Sigmoid colon (tissue), 7 donors: Measurements from ENCODE around the gene TINCR. TPM values are rescaled to one million over a fixed set of nuclear protein-coding genes. Genes with fewer than 3 reads are reported as not detected.

Experiments
- DNase-seq: peaks from one replicate; pipeline ENCODE4 v3.0.0-alpha.2; 2019
- H3K27ac ChIP-seq, 4 donors: fragments of 200-600 bp; sonication (generic); one replicate each; pipeline ENCODE4 v1.5.1; 2016 to 2019; ENCODE audit warnings: mild to moderate bottlenecking in 1 of 4
- H3K27me3 ChIP-seq, 3 donors: fragments of 200-600 bp; sonication (generic); one replicate each; pipeline ENCODE4 v1.5.1; 2019; ENCODE audit warnings: mild to moderate bottlenecking in 1 of 3
- H3K36me3 ChIP-seq, 4 donors: fragments of 200-600 bp; sonication (generic); one replicate each; pipeline ENCODE4 v1.5.1; 2016 to 2019
- H3K4me1 ChIP-seq, 4 donors: fragments of 200-600 bp; sonication (generic); one replicate each; pipeline ENCODE4 v1.5.1; 2017 to 2019
- H3K4me3 ChIP-seq, 4 donors: fragments of 200-600 bp; sonication (generic); one replicate each; pipeline ENCODE4 v1.5.1; 2017 to 2019; ENCODE audit warnings: mild to moderate bottlenecking in 2 of 4, moderate library complexity in 1 of 4
- H3K9me3 ChIP-seq, 4 donors: fragments of 200-600 bp in 3 of 4; sonication (generic) in 3 of 4; one replicate each; pipeline versions ENCODE4 v1.5.1 to v1.6.1; 2013 to 2019
- EP300 ChIP-seq, 4 donors: sonication (generic); formaldehyde crosslinking; IDR thresholded peaks; one replicate each; pipeline ENCODE4 v1.6.1; 2017; ENCODE audit warnings: antibody characterized with exemption in 4 of 4
- POLR2A ChIP-seq, 2 donors: fragments of 450-650 bp; IDR thresholded peaks; one replicate each; pipeline ENCODE4 v1.6.1; 2016; ENCODE audit warnings: antibody characterized with exemption in 2 of 2, mild to moderate bottlenecking in 2 of 2, moderate library complexity in 2 of 2
- POLR2AphosphoS5 ChIP-seq, 4 donors: sonication (generic); formaldehyde crosslinking; IDR thresholded peaks; one replicate each; pipeline ENCODE4 v1.6.1; 2017; ENCODE audit warnings: antibody characterized with exemption in 4 of 4
- WGBS, 2 donors: extraction: QIAGEN DNeasy Blood & Tissue Kit; methylation state at CpG; one replicate each; pipeline ENCODE4 v1.1.7; 2013; 5-methylcytosine and 5-hydroxymethylcytosine counted together
- intact Hi-C: fragments of 100-400 bp; cut with DNase I; formaldehyde crosslinking; loops from one replicate; pipeline ENCODE4 v1.15.1; 2023
- polyA plus RNA-seq, 3 donors: library from polyadenylated mRNA; stranded (reverse); fragments of 200-250 nt; gene quantifications; one replicate each; pipeline ENCODE4 v1.2.3, GENCODE V29; 2013
- total RNA-seq, 4 donors: library from RNA; depleted of rRNA; stranded (reverse); fragments of >200 nt; gene quantifications; one replicate each; pipeline ENCODE4 v1.1.0, GENCODE V29; 2016
- TF ChIP-seq, protein P1 (sequence below), 4 experiments: fragments of 450-650 bp in 3 of 4; fragments of 200-600 bp in 1 of 4; IDR thresholded peaks; one replicate each; pipeline ENCODE4 v1.5.1; 2016 to 2019; ENCODE audit warnings: antibody characterized with exemption in 4 of 4, mild to moderate bottlenecking in 3 of 4, moderate library complexity in 2 of 4
- donor health status: healthy with polysubstance abuse.
- donor health status: Bipolar disorder and iron deficiency.
- donor health status: healthy.

Gene TINCR
- total and polyA plus RNA-seq, 7 donors = 0.33 to 27.5 (median 1.7) TPM; not detected in 1

GRCh38 chr19:5579697-5580096 lies 11.9 kb upstream of the TINCR start:
- intact Hi-C loops = loop anchor here (5.0 to 10.0 kb wide), 2 partner anchors 355 to 532 kb away; no protein-coding TSS in a partner anchor
- WGBS, 2 donors = 95 to 96% methylated on average over 7 of the region's 7 CpGs
- no peak for TF ChIP-seq POLR2AphosphoS5 (IDR thresholded peaks at IDR 0.05)
- TF ChIP-seq, protein P1, sequence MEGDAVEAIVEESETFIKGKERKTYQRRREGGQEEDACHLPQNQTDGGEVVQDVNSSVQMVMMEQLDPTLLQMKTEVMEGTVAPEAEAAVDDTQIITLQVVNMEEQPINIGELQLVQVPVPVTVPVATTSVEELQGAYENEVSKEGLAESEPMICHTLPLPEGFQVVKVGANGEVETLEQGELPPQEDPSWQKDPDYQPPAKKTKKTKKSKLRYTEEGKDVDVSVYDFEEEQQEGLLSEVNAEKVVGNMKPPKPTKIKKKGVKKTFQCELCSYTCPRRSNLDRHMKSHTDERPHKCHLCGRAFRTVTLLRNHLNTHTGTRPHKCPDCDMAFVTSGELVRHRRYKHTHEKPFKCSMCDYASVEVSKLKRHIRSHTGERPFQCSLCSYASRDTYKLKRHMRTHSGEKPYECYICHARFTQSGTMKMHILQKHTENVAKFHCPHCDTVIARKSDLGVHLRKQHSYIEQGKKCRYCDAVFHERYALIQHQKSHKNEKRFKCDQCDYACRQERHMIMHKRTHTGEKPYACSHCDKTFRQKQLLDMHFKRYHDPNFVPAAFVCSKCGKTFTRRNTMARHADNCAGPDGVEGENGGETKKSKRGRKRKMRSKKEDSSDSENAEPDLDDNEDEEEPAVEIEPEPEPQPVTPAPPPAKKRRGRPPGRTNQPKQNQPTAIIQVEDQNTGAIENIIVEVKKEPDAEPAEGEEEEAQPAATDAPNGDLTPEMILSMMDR (IDR thresholded peaks at IDR 0.05) = no peak
- TF ChIP-seq EP300 (IDR thresholded peaks at IDR 0.05) = no peak
- no peak for TF ChIP-seq POLR2A (IDR thresholded peaks at IDR 0.05)
- Histone ChIP-seq H3K4me1 (peaks cover 0 to 16% (median 6%) of the 10 kb centered on the region in 4 donors), H3K27me3 (no peaks in the 10 kb centered on the region), H3K4me3 (no peak overlapping the region), H3K27ac (peak overlapping the region in 1 of 4 donors; percentile 29), H3K36me3 (peaks cover 0 to 16% (median 5%) of the 10 kb centered on the region in 4 donors), H3K9me3 (no peaks in the 10 kb centered on the region)
- DNase-seq = no peak

DNA sequence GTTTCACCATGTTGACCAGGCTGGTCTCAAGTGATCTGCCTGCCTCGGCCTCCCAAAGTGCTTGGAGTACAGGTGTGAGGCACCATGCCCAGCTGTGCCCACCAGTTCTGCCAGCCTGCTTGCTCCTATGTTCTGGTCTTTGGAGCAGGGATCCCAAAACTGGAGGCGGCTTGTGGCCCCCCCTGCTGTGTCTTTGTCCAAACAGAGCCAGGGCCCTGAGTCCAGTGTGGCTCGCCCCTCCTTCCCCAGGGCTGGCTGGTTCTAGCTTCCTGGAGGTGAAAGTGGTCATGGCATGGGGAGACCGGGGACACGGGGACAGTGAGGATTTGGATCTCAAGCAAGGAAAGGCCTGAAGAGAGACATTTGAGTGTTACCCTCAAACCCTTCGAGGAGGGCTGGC lies 11.5 kb upstream of the TINCR start:
- H3K27me3 ChIP-seq = no peaks in the 10 kb centered on the region
- 91 to 95% methylated on average over 6 of the region's 6 CpGs for WGBS, 2 donors
- no peaks in the 10 kb centered on the region for H3K9me3 ChIP-seq
- peaks cover 0 to 16% (median 5%) of the 10 kb centered on the region in 4 donors for H3K36me3 ChIP-seq
- no peak for DNase-seq
- H3K4me3 ChIP-seq = no peak overlapping the region
- no peak for TF ChIP-seq POLR2A (IDR thresholded peaks at IDR 0.05)
- no peak for TF ChIP-seq EP300 (IDR thresholded peaks at IDR 0.05)
- no peak for TF ChIP-seq POLR2AphosphoS5 (IDR thresholded peaks at IDR 0.05)
- TF ChIP-seq, protein P1 (IDR thresholded peaks at IDR 0.05) = no peak
- H3K27ac ChIP-seq = no peak overlapping the region
- peaks cover 0 to 16% (median 6%) of the 10 kb centered on the region in 4 donors for H3K4me1 ChIP-seq
- intact Hi-C loops = loop anchor here (5.0 to 10.0 kb wide), 2 partner anchors 354 to 532 kb away; no protein-coding TSS in a partner anchor

GRCh38 chr19:5578097-5578846 lies 10.5 kb upstream of the TINCR start:
- Histone ChIP-seq H3K27ac (no peak overlapping the region), H3K27me3 (no peaks in the 10 kb centered on the region), H3K36me3 (peaks cover 0 to 16% (median 5%) of the 10 kb centered on the region in 4 donors), H3K4me1 (peaks cover 0 to 16% (median 6%) of the 10 kb centered on the region in 4 donors), H3K9me3 (no peaks in the 10 kb centered on the region), H3K4me3 (no peak overlapping the region)
- WGBS, 2 donors = 17 to 25% methylated on average over 28 of the region's 28 CpGs
- intact Hi-C loops = loop anchor here (5.0 to 10.0 kb wide), 2 partner anchors 353 to 531 kb away; no protein-coding TSS in a partner anchor
- no peak for TF ChIP-seq EP300 (IDR thresholded peaks at IDR 0.05)
- TF ChIP-seq POLR2AphosphoS5 (IDR thresholded peaks at IDR 0.05) = peak in 1 of 4 donors; percentile 23
- TF ChIP-seq, protein P1 (IDR thresholded peaks at IDR 0.05) = peak; percentile 80 to 100 (median 94)
- DNase-seq = peak; percentile 74

GRCh38 chr19:5575590-5575989 lies 7.8 kb upstream of the TINCR start:
- Histone ChIP-seq H3K4me1 (peaks cover 0 to 15% (median 6%) of the 10 kb centered on the region in 4 donors), H3K27ac (no peak overlapping the region), H3K9me3 (no peaks in the 10 kb centered on the region), H3K27me3 (no peaks in the 10 kb centered on the region), H3K4me3 (no peak overlapping the region), H3K36me3 (no peaks in the 10 kb centered on the region)
- DNase-seq = no peak
- 88 to 90% methylated on average over 6 of the region's 6 CpGs for WGBS, 2 donors
- intact Hi-C loops = loop anchor here (5.0 to 10.0 kb wide), 2 partner anchors 351 to 528 kb away; no protein-coding TSS in a partner anchor
- TF ChIP-seq, protein P1 (IDR thresholded peaks at IDR 0.05) = no peak
- TF ChIP-seq POLR2A (IDR thresholded peaks at IDR 0.05) (no peak), EP300 (IDR thresholded peaks at IDR 0.05) (no peak), POLR2AphosphoS5 (IDR thresholded peaks at IDR 0.05) (no peak)
